Mesenchymal stem cell (in vitro differentiated cells and primary cell): ENCODE measurements around the gene PAK1IP1.
"Not testable (repeated sequence)": the region's sequence is repeated elsewhere in the genome, so short reads cannot be mapped to it uniquely, and the experiment has no call there.

Experiments
- DNase-seq: peaks from one replicate; pipeline ENCODE4 v3.0.0-alpha.2; 2013
- H2AFZ ChIP-seq: one replicate; pipeline ENCODE4 v1.6.1; 2013; ENCODE audit warnings: low read depth, mild to moderate bottlenecking, control low read depth, inconsistent platforms, low read length, moderate library complexity
- H2AK5ac ChIP-seq: 2 replicates; pipeline ENCODE4 v1.6.1; 2013; ENCODE audit warnings: low read length, moderate library complexity, mild to moderate bottlenecking, inconsistent platforms; ENCODE audit not compliant: severe bottlenecking
- H2BK120ac ChIP-seq: one replicate; pipeline ENCODE4 v1.6.1; 2013; ENCODE audit warnings: low read depth, mild to moderate bottlenecking, inconsistent platforms, low read length, moderate library complexity
- H2BK12ac ChIP-seq, 2 experiments: one replicate each; pipeline ENCODE4 v1.6.1; 2013; ENCODE audit warnings: inconsistent platforms in 2 of 2, low read length in 2 of 2, mild to moderate bottlenecking in 2 of 2, moderate library complexity in 2 of 2, control low read depth in 1 of 2
- H2BK15ac ChIP-seq: one replicate; pipeline ENCODE4 v1.6.1; 2013; ENCODE audit warnings: mild to moderate bottlenecking, low read depth, inconsistent platforms; ENCODE audit not compliant: poor library complexity, severe bottlenecking
- H2BK5ac ChIP-seq: 2 replicates; pipeline ENCODE4 v1.6.1; 2013; ENCODE audit warnings: low read depth, mild to moderate bottlenecking, low read length, control low read depth, inconsistent platforms; ENCODE audit not compliant: poor library complexity, severe bottlenecking
- H3K14ac ChIP-seq, 2 experiments: one replicate each; pipeline ENCODE4 v1.6.1; 2013; ENCODE audit warnings: inconsistent platforms in 2 of 2, low read length in 2 of 2, control low read depth in 1 of 2, mild to moderate bottlenecking in 1 of 2, moderate library complexity in 1 of 2
- H3K18ac ChIP-seq, 2 experiments: one replicate each; pipeline ENCODE4 v1.6.1; 2013; ENCODE audit warnings: inconsistent platforms in 2 of 2, low read length in 2 of 2, control low read depth in 1 of 2, low read depth in 1 of 2, mild to moderate bottlenecking in 1 of 2
- H3K23ac ChIP-seq, 2 experiments: one replicate each; pipeline ENCODE4 v1.6.1; 2013; ENCODE audit warnings: inconsistent platforms in 2 of 2, low read length in 2 of 2, mild to moderate bottlenecking in 2 of 2, moderate library complexity in 2 of 2, control low read depth in 1 of 2
- H3K27ac ChIP-seq: 2 replicates; pipeline ENCODE4 v1.5.1; 2013; ENCODE audit warnings: mild to moderate bottlenecking, moderate library complexity, low read length, control low read depth, inconsistent platforms; ENCODE audit not compliant: poor library complexity, severe bottlenecking
- H3K27me3 ChIP-seq, 2 experiments: 2 replicates each; pipeline versions ENCODE4 v1.6.1 to v1.7.0; 2013; ENCODE audit warnings: low read length in 2 of 2, mild to moderate bottlenecking in 2 of 2, moderate library complexity in 2 of 2, control low read depth in 1 of 2, inconsistent platforms in 1 of 2; ENCODE audit not compliant: control insufficient read depth in 1 of 2, insufficient read depth in 1 of 2
- H3K36me3 ChIP-seq, 2 experiments: 2 replicates each; pipeline versions ENCODE4 v1.6.1 to v1.7.0; 2013; ENCODE audit warnings: low read length in 2 of 2, control low read depth in 1 of 2, inconsistent platforms in 1 of 2, low read depth in 1 of 2, mild to moderate bottlenecking in 1 of 2; ENCODE audit not compliant: insufficient read depth in 2 of 2, control insufficient read depth in 1 of 2
- H3K4ac ChIP-seq, 2 experiments: one replicate each; pipeline ENCODE4 v1.6.1; 2013; ENCODE audit warnings: inconsistent platforms in 2 of 2, low read length in 2 of 2, mild to moderate bottlenecking in 2 of 2, moderate library complexity in 2 of 2, control low read depth in 1 of 2, low read depth in 1 of 2
- H3K4me1 ChIP-seq: 2 replicates; pipeline ENCODE4 v1.6.1; 2013; ENCODE audit warnings: low read depth, low read length, control low read depth; ENCODE audit not compliant: control insufficient read depth, insufficient read depth
- H3K4me2 ChIP-seq: 2 replicates; pipeline ENCODE4 v1.6.1; 2013; ENCODE audit warnings: low read length, mild to moderate bottlenecking, inconsistent platforms; ENCODE audit not compliant: poor library complexity, severe bottlenecking
- H3K4me3 ChIP-seq, 2 experiments: 2 replicates each; pipeline versions ENCODE4 v1.5.1 to v1.7.0; 2013; ENCODE audit warnings: low read length in 2 of 2, mild to moderate bottlenecking in 2 of 2, control low read depth in 1 of 2, low read depth in 1 of 2; ENCODE audit not compliant: insufficient read depth in 1 of 2
- H3K79me1 ChIP-seq: replicated peaks from 2 replicates; pipeline ENCODE4 v1.6.1; 2013; ENCODE audit warnings: mild to moderate bottlenecking, control low read depth, low read length, inconsistent platforms; ENCODE audit not compliant: poor library complexity, severe bottlenecking
- H3K9ac ChIP-seq: 2 replicates; pipeline ENCODE4 v1.7.0; 2013; ENCODE audit warnings: mild to moderate bottlenecking, low read length, moderate library complexity
- H3K9me3 ChIP-seq: 2 replicates; pipeline ENCODE4 v1.7.0; 2013; ENCODE audit warnings: mild to moderate bottlenecking, low read length; ENCODE audit not compliant: control insufficient read depth
- H4K8ac ChIP-seq: one replicate; pipeline ENCODE4 v1.6.1; 2013; ENCODE audit warnings: inconsistent platforms, mild to moderate bottlenecking, low read length, moderate library complexity
- H4K91ac ChIP-seq: one replicate; pipeline ENCODE4 v1.6.1; 2013; ENCODE audit warnings: mild to moderate bottlenecking, low read length, inconsistent platforms
- WGBS: methylation state at CpG from one replicate; pipeline ENCODE4 v1.1.7; 2013; ENCODE audit warnings: mixed read lengths; 5-methylcytosine and 5-hydroxymethylcytosine counted together

Gene PAK1IP1

DNA sequence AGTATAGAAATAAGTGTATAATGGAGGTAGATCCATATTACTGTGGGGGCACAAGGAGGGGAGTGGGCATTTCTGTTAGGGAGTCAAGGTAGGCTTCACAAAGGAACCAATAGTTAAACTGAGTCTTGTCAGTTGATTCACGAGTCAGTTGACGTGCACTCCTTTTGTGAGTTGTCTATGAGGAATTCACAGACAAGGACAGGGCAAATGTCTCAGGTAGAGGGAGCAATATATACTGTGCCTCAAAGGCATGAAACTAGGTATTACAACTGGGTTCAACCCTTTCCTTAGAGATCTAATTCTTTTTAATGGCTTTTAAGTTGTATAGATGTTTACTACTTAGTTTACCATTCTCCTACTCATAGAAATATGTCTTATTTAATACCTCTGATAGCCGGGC, 39.1 kb downstream of the PAK1IP1 start:
- DNase-seq: no peak
- peak overlapping the region; percentile 30 for H3K27ac ChIP-seq
- H3K14ac ChIP-seq: no peak overlapping the region
- H3K9me3 ChIP-seq: no peaks in the 10 kb centered on the region
- H3K4me3 ChIP-seq: no peak overlapping the region
- peaks cover 20 to 52% of the 10 kb centered on the region in 2 experiments for H3K36me3 ChIP-seq
- peaks cover 11% of the 10 kb centered on the region for H3K79me1 ChIP-seq
- H2BK120ac ChIP-seq: no peak overlapping the region
- H3K4me2 ChIP-seq: no peak overlapping the region
- H2BK5ac ChIP-seq: no peak overlapping the region
- no peak overlapping the region for H2AFZ ChIP-seq
- 96% methylated on average over 3 of the region's 3 CpGs for WGBS
- no peak overlapping the region for H3K9ac ChIP-seq
- no peak overlapping the region for H2BK15ac ChIP-seq
- H3K4me1 ChIP-seq: peaks cover 6% of the 10 kb centered on the region
- no peak overlapping the region for H4K8ac ChIP-seq
- H2AK5ac ChIP-seq: peak overlapping the region; percentile 7
- no peak overlapping the region for H4K91ac ChIP-seq
- H3K23ac ChIP-seq: no peak overlapping the region
- no peaks in the 10 kb centered on the region for H3K27me3 ChIP-seq
- no peak overlapping the region for H3K4ac ChIP-seq
- no peak overlapping the region for H3K18ac ChIP-seq
- H2BK12ac ChIP-seq: no peak overlapping the region

DNA sequence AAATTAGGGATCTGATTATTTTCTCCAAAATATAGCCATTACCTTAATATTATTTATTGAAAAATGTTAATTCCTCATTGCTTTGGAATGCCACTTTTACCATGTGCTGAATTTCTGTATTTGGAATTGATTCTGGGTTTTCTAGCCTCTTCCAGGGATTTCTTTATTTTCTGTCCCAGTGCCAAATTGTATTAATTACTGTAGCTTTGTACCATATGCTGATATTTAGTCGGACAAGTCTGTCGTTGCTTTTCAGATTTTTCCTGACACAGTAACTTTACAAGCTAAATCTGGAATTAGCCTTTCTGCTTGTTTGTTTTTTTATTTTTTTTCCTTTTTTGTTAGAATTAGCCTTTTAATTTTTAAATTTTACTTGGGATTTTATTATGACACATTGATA, 42.0 kb downstream of the PAK1IP1 start:
- peaks cover 4 to 31% of the 10 kb centered on the region in 2 experiments for H3K36me3 ChIP-seq
- DNase-seq: no peak
- H4K91ac ChIP-seq: no peak overlapping the region
- no peak overlapping the region for H2BK5ac ChIP-seq
- no peak overlapping the region for H2BK120ac ChIP-seq
- H2AFZ ChIP-seq: no peak overlapping the region
- H3K18ac ChIP-seq: no peak overlapping the region
- H3K4ac ChIP-seq: no peak overlapping the region
- peaks cover 6% of the 10 kb centered on the region for H3K79me1 ChIP-seq
- no peak overlapping the region for H3K4me3 ChIP-seq
- no peak overlapping the region for H3K23ac ChIP-seq
- H3K27ac ChIP-seq: no peak overlapping the region
- H3K4me2 ChIP-seq: no peak overlapping the region
- H3K9ac ChIP-seq: no peak overlapping the region
- H3K14ac ChIP-seq: no peak overlapping the region
- H3K4me1 ChIP-seq: peaks cover 6% of the 10 kb centered on the region
- H3K9me3 ChIP-seq: no peaks in the 10 kb centered on the region
- no peak overlapping the region for H4K8ac ChIP-seq
- no peaks in the 10 kb centered on the region for H3K27me3 ChIP-seq
- no peak overlapping the region for H2BK12ac ChIP-seq
- WGBS: 100% methylated on average over 2 of the region's 2 CpGs
- H2AK5ac ChIP-seq: no peak overlapping the region
- no peak overlapping the region for H2BK15ac ChIP-seq

DNA sequence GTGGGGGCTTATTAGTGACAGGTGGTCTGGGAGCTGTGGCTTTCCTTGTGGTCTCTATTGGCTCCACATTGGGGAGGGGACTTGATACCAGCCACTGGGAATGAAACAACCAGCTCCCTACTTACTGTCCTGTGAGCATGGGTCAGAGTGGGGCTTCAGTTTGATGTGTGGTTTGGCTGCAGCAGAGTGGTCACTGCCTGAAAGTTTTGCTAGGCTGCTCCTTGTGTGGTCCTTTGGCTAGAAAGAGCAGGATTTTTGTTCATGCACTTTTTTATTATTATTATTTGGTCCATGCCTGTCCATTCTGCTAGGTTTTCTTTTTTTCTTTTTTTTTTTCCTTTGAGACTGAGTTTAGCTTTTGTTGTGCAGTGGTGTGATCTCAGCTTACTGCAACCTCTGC, 45.3 kb downstream of the PAK1IP1 start:
- Histone ChIP-seq H2BK5ac (no peak overlapping the region), H2BK15ac (no peak overlapping the region), H3K4me3 (no peak overlapping the region), H2AFZ (no peak overlapping the region), H3K4me2 (no peak overlapping the region), H3K14ac (no peak overlapping the region), H3K27ac (no peak overlapping the region), H2BK12ac (no peak overlapping the region), H3K9me3 (no peaks in the 10 kb centered on the region), H3K18ac (no peak overlapping the region), H2BK120ac (no peak overlapping the region), H3K36me3 (peaks cover 11 to 30% of the 10 kb centered on the region in 2 experiments), H3K27me3 (no peaks in the 10 kb centered on the region), H3K9ac (no peak overlapping the region), H3K23ac (no peak overlapping the region), H3K4ac (no peak overlapping the region), H4K91ac (no peak overlapping the region), H3K79me1 (peaks cover 5% of the 10 kb centered on the region), H4K8ac (no peak overlapping the region), H3K4me1 (peaks cover 4% of the 10 kb centered on the region), H2AK5ac (no peak overlapping the region)
- DNase-seq: no peak

DNA sequence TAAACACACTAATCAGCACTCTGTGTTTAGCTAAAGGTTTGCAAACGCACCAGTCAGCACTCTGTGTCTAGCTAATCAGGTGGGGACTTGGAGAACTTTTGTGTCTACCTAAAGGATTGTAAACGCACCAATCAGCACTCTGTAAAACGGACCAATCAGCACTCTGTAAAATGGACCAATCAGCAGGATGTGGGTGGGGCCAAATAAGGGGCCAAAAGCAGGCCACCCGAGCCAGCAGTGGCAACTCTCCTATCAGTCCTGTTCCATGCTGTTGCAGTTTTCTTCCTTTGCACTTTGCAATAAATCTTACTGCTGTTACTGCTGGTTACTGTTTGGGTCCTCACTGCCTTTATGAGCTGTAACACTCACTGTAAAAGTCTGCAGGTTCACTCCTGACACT, 46.9 kb downstream of the PAK1IP1 start:
- H4K91ac ChIP-seq, H3K27me3 ChIP-seq, H2AK5ac ChIP-seq, H3K9me3 ChIP-seq, H4K8ac ChIP-seq, H3K79me1 ChIP-seq, H3K14ac ChIP-seq, H3K27ac ChIP-seq, H2BK5ac ChIP-seq, H3K4me2 ChIP-seq, H3K4me1 ChIP-seq, H3K23ac ChIP-seq, DNase-seq, H3K18ac ChIP-seq, H3K9ac ChIP-seq, H2BK12ac ChIP-seq, H2AFZ ChIP-seq, H2BK15ac ChIP-seq, H3K4ac ChIP-seq, H3K4me3 ChIP-seq, H2BK120ac ChIP-seq: not testable (repeated sequence)
- 96% methylated on average over 4 of the region's 4 CpGs for WGBS
- peaks cover 11 to 30% of the 10 kb centered on the region in 2 experiments for H3K36me3 ChIP-seq
